Measurements from ENCODE around the gene SLC25A44. TPM values are rescaled to one million over a fixed set of nuclear protein-coding genes. Genes with fewer than 3 reads are reported as not detected.

SLC25A44 gene
- total RNA-seq, 1 donor from 2014 or later: 21.3 TPM

DNA sequence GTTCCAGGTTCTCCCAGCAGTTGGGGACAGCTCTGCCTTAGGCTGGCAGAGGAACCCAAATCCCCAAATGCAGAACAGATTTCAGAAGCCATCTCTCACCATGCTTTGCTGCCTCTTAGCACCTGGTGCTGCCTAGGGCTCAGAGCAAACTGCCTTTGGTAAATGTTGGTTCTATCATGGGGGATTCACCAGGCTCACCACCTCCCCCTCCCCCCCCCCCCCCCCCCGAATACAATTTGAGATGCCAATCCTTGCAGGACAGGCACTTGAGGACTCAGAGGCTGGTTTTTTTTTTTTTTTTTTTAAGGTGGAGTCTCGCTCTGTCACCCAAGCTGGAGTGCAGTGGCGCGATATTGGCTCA is 54.4 kb downstream of the SLC25A44 start:
- Histone ChIP-seq H4K20me1 (ENCODE audit: insufficient read depth, low read length) (peaks cover 20% of the 10 kb centered on the region), H3K4me1 (ENCODE audit: insufficient read depth, low read length) (peaks cover 12% of the 10 kb centered on the region), H3K27me3 (ENCODE audit: insufficient read depth, low read length) (peaks cover 2% of the 10 kb centered on the region), H2AFZ (ENCODE audit: low read depth, low read length) (no peak overlapping the region), H3K4me2 (ENCODE audit: low read length) (no peak overlapping the region), H3K36me3 (ENCODE audit: insufficient read depth, low read length) (peaks cover 30% of the 10 kb centered on the region), H3K27ac (ENCODE audit: low read depth, low read length) (no peak overlapping the region), H3K9ac (ENCODE audit: low read length) (no peak overlapping the region), H3K4me3 (ENCODE audit: insufficient read depth, low read depth, low read length) (no peak overlapping the region), H3K9me3 (ENCODE audit: insufficient read depth, low read depth, low read length) (no peaks in the 10 kb centered on the region), H3K79me2 (ENCODE audit: insufficient read depth, low read length) (no peaks in the 10 kb centered on the region)
- H3K27me3 Mint-ChIP-seq (ENCODE audit: low read depth, unreplicated experiment): peaks cover 5% of the 10 kb centered on the region
- H3K4me1 Mint-ChIP-seq (ENCODE audit: low read depth, unreplicated experiment): peaks cover 3% of the 10 kb centered on the region
- DNase-seq (ENCODE audit: low read depth) (no peak), FAIRE-seq (no peak)
- no peak overlapping the region for H3K4me3 Mint-ChIP-seq (ENCODE audit: unreplicated experiment)
- H3K9me3 Mint-ChIP-seq (ENCODE audit: unreplicated experiment): no peaks in the 10 kb centered on the region
- peaks cover 2% of the 10 kb centered on the region for H3K36me3 Mint-ChIP-seq (ENCODE audit: low read depth, unreplicated experiment)
- H3K27ac Mint-ChIP-seq (ENCODE audit: unreplicated experiment): no peak overlapping the region
- TF ChIP-seq EZH2 (IDR thresholded peaks at IDR 0.05; ENCODE audit: insufficient read depth, low read length) (no peak), CTCF (IDR thresholded peaks at IDR 0.05; ENCODE audit: insufficient read depth, low read depth, low read length) (no peak)

DNA sequence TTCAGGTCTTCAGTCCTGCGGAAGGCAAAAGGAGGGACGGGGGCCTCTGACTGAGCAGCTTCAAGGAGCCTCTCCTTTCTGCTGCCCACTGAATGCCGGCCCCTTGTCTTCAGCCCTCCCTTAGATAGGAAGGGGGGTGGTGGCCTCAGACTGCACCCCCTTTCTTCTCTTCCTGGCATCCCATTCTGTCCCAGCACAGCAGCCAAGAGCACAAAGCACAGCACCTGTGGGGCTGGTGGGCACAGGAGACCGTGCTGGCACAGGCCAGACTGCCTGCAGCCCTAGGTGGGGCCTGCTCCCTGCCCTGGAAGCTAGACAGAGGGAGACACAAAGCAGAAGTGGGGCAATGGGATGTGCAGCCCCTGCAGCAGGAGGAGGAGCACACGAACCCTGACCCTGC is 55.7 kb downstream of the SLC25A44 start:
- DNase-seq (ENCODE audit: low read depth) (no peak), FAIRE-seq (no peak)
- Histone ChIP-seq H4K20me1 (ENCODE audit: insufficient read depth, low read length) (peaks cover 27% of the 10 kb centered on the region), H3K4me1 (ENCODE audit: insufficient read depth, low read length) (peaks cover 12% of the 10 kb centered on the region), H3K36me3 (ENCODE audit: insufficient read depth, low read length) (peaks cover 34% of the 10 kb centered on the region), H3K9me3 (ENCODE audit: insufficient read depth, low read depth, low read length) (no peaks in the 10 kb centered on the region), H3K27me3 (ENCODE audit: insufficient read depth, low read length) (peaks cover 2% of the 10 kb centered on the region), H2AFZ (ENCODE audit: low read depth, low read length) (no peak overlapping the region), H3K27ac (ENCODE audit: low read depth, low read length) (no peak overlapping the region), H3K4me2 (ENCODE audit: low read length) (no peak overlapping the region), H3K9ac (ENCODE audit: low read length) (no peak overlapping the region), H3K79me2 (ENCODE audit: insufficient read depth, low read length) (no peaks in the 10 kb centered on the region), H3K4me3 (ENCODE audit: insufficient read depth, low read depth, low read length) (no peak overlapping the region)
- H3K36me3 Mint-ChIP-seq (ENCODE audit: low read depth, unreplicated experiment): peaks cover 7% of the 10 kb centered on the region
- no peak overlapping the region for H3K4me3 Mint-ChIP-seq (ENCODE audit: unreplicated experiment)
- H3K4me1 Mint-ChIP-seq (ENCODE audit: low read depth, unreplicated experiment): peaks cover 3% of the 10 kb centered on the region
- TF ChIP-seq CTCF (IDR thresholded peaks at IDR 0.05; ENCODE audit: insufficient read depth, low read depth, low read length) (no peak), EZH2 (IDR thresholded peaks at IDR 0.05; ENCODE audit: insufficient read depth, low read length) (no peak)
- H3K9me3 Mint-ChIP-seq (ENCODE audit: unreplicated experiment): no peaks in the 10 kb centered on the region
- peaks cover 5% of the 10 kb centered on the region for H3K27me3 Mint-ChIP-seq (ENCODE audit: low read depth, unreplicated experiment)
- no peak overlapping the region for H3K27ac Mint-ChIP-seq (ENCODE audit: unreplicated experiment)

DNA sequence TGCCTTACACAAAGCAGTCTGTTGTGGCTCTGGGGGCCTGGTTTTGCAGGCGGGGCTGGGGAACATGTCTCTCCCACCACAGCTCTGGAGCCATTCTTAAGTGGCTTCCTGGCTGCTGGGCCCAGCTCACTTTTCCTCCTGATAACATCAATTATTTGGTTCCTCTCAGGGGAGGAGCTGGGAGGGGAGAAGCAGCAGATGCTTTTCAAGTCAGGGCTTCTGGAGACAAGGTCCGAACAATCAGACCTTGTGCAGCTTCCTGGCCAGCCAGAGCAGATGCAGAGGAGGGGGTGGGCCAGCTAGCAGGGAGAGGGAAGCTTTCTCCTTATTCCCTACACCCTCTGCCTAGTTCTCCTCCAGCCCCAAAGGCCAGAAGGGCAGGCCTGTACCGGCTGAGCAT is 57.6 kb downstream of the SLC25A44 start:
- H4K20me1 ChIP-seq (ENCODE audit: insufficient read depth, low read length): peaks cover 36% of the 10 kb centered on the region
- H3K36me3 Mint-ChIP-seq (ENCODE audit: low read depth, unreplicated experiment): peaks cover 9% of the 10 kb centered on the region
- H3K27ac Mint-ChIP-seq (ENCODE audit: unreplicated experiment): peak overlapping the region; percentile 34
- no peak overlapping the region for H3K4me3 Mint-ChIP-seq (ENCODE audit: unreplicated experiment)
- H3K27me3 ChIP-seq (ENCODE audit: insufficient read depth, low read length): no peaks in the 10 kb centered on the region
- no peak overlapping the region for H2AFZ ChIP-seq (ENCODE audit: low read depth, low read length)
- peaks cover 3% of the 10 kb centered on the region for H3K4me1 ChIP-seq (ENCODE audit: insufficient read depth, low read length)
- H3K4me1 Mint-ChIP-seq (ENCODE audit: low read depth, unreplicated experiment): peaks cover 3% of the 10 kb centered on the region
- H3K27me3 Mint-ChIP-seq (ENCODE audit: low read depth, unreplicated experiment): no peaks in the 10 kb centered on the region
- no peak overlapping the region for H3K27ac ChIP-seq (ENCODE audit: low read depth, low read length)
- H3K4me3 ChIP-seq (ENCODE audit: insufficient read depth, low read depth, low read length): no peak overlapping the region
- no peak for FAIRE-seq
- no peak for TF ChIP-seq EZH2 (IDR thresholded peaks at IDR 0.05; ENCODE audit: insufficient read depth, low read length)
- DNase-seq (ENCODE audit: low read depth): no peak
- H3K9me3 ChIP-seq (ENCODE audit: insufficient read depth, low read depth, low read length): no peaks in the 10 kb centered on the region
- H3K4me2 ChIP-seq (ENCODE audit: low read length): no peak overlapping the region
- peaks cover 43% of the 10 kb centered on the region for H3K36me3 ChIP-seq (ENCODE audit: insufficient read depth, low read length)
- H3K79me2 ChIP-seq (ENCODE audit: insufficient read depth, low read length): no peaks in the 10 kb centered on the region
- H3K9ac ChIP-seq (ENCODE audit: low read length): no peak overlapping the region
- no peaks in the 10 kb centered on the region for H3K9me3 Mint-ChIP-seq (ENCODE audit: unreplicated experiment)

All from astrocyte (in vitro differentiated cells and primary cell).